Activated CD8-positive, alpha-beta memory T cell treated with anti-CD3 and anti-CD28 coated beads, Interleukin-2, amount 50 U/mL, for 1 hour (primary cell): ENCODE measurements around the gene AMHR2.

ENCODE experiments used
- DNase-seq: peaks from one replicate; pipeline ENCODE4 v3.0.0-alpha.2; 2020; ENCODE audit errors: extremely low read depth

Gene AMHR2

GRCh38 chr12:53480491-53481442 is 57.1 kb downstream of the AMHR2 start:
- DNase-seq: no peak
